HepG2 (cell line): ENCODE data around the gene UAP1L1. TPM values are rescaled to one million over a fixed set of nuclear protein-coding genes. Genes with fewer than 3 reads are reported as not detected.

Experiments
- ATAC-seq: fragments of 200-7000 bp; cut with Tn5 transposase; 3 replicates; pipeline ENCODE4 v1.9.1; 2020; ENCODE audit warnings: mild to moderate bottlenecking, moderate library complexity
- BruUV-seq: library from RNA; stranded (reverse); fragments of 400-500 nt; replicated peaks from 2 replicates; lab custom pipeline; 2021; lab: Mats Ljungman, UMichigan
- CTCF ChIA-PET: fragments of 300-600 bp; formaldehyde crosslinking; extraction: SDS; loops from one replicate; lab custom pipeline; 2021; ENCODE audit warnings: low total read pairs, inconsistent platforms, low intra/inter-chr PET ratio; lab: Yijun Ruan, JAX
- POLR2A ChIA-PET: fragments of 350-600 bp; sonication (Branson Sonifier 250); formaldehyde crosslinking; loops from one replicate; lab custom pipeline; 2020; ENCODE audit warnings: antibody characterized with exemption, inconsistent platforms; lab: Yijun Ruan, JAX
- DNase-seq: peaks from one replicate; pipeline ENCODE4 v3.0.0-alpha.2; 2015; ENCODE audit warnings: low spot score
- FAIRE-seq: peaks from 3 replicates; lab custom pipeline; 2011; peaks lifted over from hg19 to GRCh38; lab: Jason Lieb, UNC
- H2AFZ ChIP-seq: one replicate; pipeline ENCODE4 v1.6.1; 2011; ENCODE audit warnings: low read length, inconsistent platforms
- H3K27ac ChIP-seq: fragments of 300-600 bp; 3 replicates; pipeline ENCODE4 v1.8.0; 2011; ENCODE audit warnings: mixed run types, mild to moderate bottlenecking, mixed read lengths, low read length, inconsistent platforms; ENCODE audit not compliant: insufficient read depth; ENCODE audit errors: extremely low read length
- H3K27me3 ChIP-seq, 2 experiments: fragments of 200-600 bp in 1 of 2; 2 replicates in 1 of 2; 3 replicates in 1 of 2; pipeline versions ENCODE4 v1.6.0 to v1.8.0; 2011; ENCODE audit warnings: low read length in 2 of 2, mild to moderate bottlenecking in 2 of 2, moderate library complexity in 2 of 2, inconsistent platforms in 1 of 2; ENCODE audit not compliant: insufficient read depth in 2 of 2, control insufficient read depth in 1 of 2
- H3K36me3 ChIP-seq, 2 experiments: fragments of 200-600 bp in 1 of 2; replicated peaks in 1 of 2; 2 replicates in 1 of 2; 3 replicates in 1 of 2; pipeline versions ENCODE4 v1.5.1 to v1.8.0; 2011; ENCODE audit warnings: low read length in 2 of 2, inconsistent platforms in 1 of 2; ENCODE audit not compliant: insufficient read depth in 2 of 2, control insufficient read depth in 1 of 2
- H3K4me1 ChIP-seq: 2 replicates; pipeline ENCODE4 v1.5.1; 2012; ENCODE audit warnings: low read length, inconsistent platforms; ENCODE audit not compliant: insufficient read depth
- H3K4me2 ChIP-seq: 2 replicates; pipeline ENCODE4 v1.6.0; 2011; ENCODE audit warnings: low read depth, low read length, inconsistent platforms
- H3K4me3 ChIP-seq, 3 experiments: fragments of 200-600 bp in 1 of 3; sonication (generic), shearing (Covaris generic) in 1 of 3; replicated peaks in 1 of 3; 2 replicates each; pipeline ENCODE4 v1.5.1; 2011 to 2016; ENCODE audit warnings: low read length in 3 of 3, inconsistent platforms in 2 of 3, low read depth in 2 of 3, mild to moderate bottlenecking in 2 of 3, control low read depth in 1 of 3, mixed read lengths in 1 of 3; ENCODE audit not compliant: insufficient read depth in 1 of 3
- H3K79me2 ChIP-seq: one replicate; pipeline ENCODE4 v1.6.1; 2011; ENCODE audit warnings: low read length, inconsistent platforms; ENCODE audit not compliant: insufficient read depth
- H3K9ac ChIP-seq: 2 replicates; pipeline ENCODE4 v1.6.0; 2011; ENCODE audit warnings: mild to moderate bottlenecking, low read depth, low read length, inconsistent platforms; ENCODE audit not compliant: insufficient read depth
- H3K9me3 ChIP-seq: 2 replicates; pipeline ENCODE4 v1.5.1; 2012; ENCODE audit warnings: mild to moderate bottlenecking, low read length
- H4K20me1 ChIP-seq: 2 replicates; pipeline ENCODE4 v1.6.0; 2011; ENCODE audit warnings: inconsistent platforms, mild to moderate bottlenecking, low read length, moderate library complexity; ENCODE audit not compliant: insufficient read depth
- AHR ChIP-seq: IDR thresholded peaks from 2 replicates; pipeline ENCODE4 v1.6.1; 2018; ENCODE audit warnings: missing genetic modification reagents, missing compliant biosample characterization
- CHCHD3 ChIP-seq: sonication (generic); formaldehyde crosslinking; IDR thresholded peaks from 2 replicates; pipeline ENCODE4 v1.8.0; 2022; ENCODE audit warnings: mild to moderate bottlenecking, missing genetic modification reagents, moderate library complexity
- HMG20B ChIP-seq: conservative IDR thresholded peaks from 2 replicates; pipeline ENCODE4 v1.6.1; 2016; ENCODE audit warnings: missing genetic modification reagents, missing compliant biosample characterization
- KDM2A ChIP-seq: sonication (generic); formaldehyde crosslinking; IDR thresholded peaks from 2 replicates; pipeline ENCODE4 v1.4.0; 2020; ENCODE audit warnings: low read depth, missing genetic modification reagents, borderline replicate concordance
- MEF2D ChIP-seq: sonication (generic); formaldehyde crosslinking; IDR thresholded peaks from 2 replicates; pipeline ENCODE4 v1.5.1; 2020; ENCODE audit warnings: mild to moderate bottlenecking, missing genetic modification reagents
- MEIS2 ChIP-seq: sonication (generic); formaldehyde crosslinking; IDR thresholded peaks from 2 replicates; pipeline ENCODE4 v1.9.0; 2021; ENCODE audit warnings: mild to moderate bottlenecking, missing genetic modification reagents
- MIER2 ChIP-seq: IDR thresholded peaks from 2 replicates; pipeline ENCODE4 v1.6.1; 2016; ENCODE audit warnings: missing biosample characterization, missing genetic modification reagents
- MYNN ChIP-seq: sonication (generic); formaldehyde crosslinking; IDR thresholded peaks from 2 replicates; pipeline ENCODE4 v1.4.0; 2020; ENCODE audit warnings: mild to moderate bottlenecking, low read depth, missing genetic modification reagents
- PRMT3 ChIP-seq: sonication (generic); formaldehyde crosslinking; IDR thresholded peaks from 2 replicates; pipeline ENCODE4 v1.8.1; 2022; ENCODE audit warnings: low read depth, mild to moderate bottlenecking, moderate library complexity, missing genetic modification reagents, borderline replicate concordance
- TEAD2 ChIP-seq: sonication (generic); formaldehyde crosslinking; IDR thresholded peaks from 2 replicates; pipeline ENCODE4 v1.9.0; 2021; ENCODE audit warnings: missing genetic modification reagents
- YY1 ChIP-seq: IDR thresholded peaks from 2 replicates; pipeline ENCODE4 v1.6.1; 2011; ENCODE audit warnings: low read length, low read depth, moderate library complexity, mild to moderate bottlenecking; ENCODE audit not compliant: insufficient read depth, insufficient replicate concordance
- ZFP41 ChIP-seq: sonication (generic); formaldehyde crosslinking; IDR thresholded peaks from 2 replicates; pipeline ENCODE4 v1.4.0; 2020; ENCODE audit warnings: mild to moderate bottlenecking, missing genetic modification reagents, borderline replicate concordance
- ZFY ChIP-seq: sonication (generic); formaldehyde crosslinking; IDR thresholded peaks from 2 replicates; pipeline ENCODE4 v1.4.0; 2020; ENCODE audit warnings: missing genetic modification reagents
- ZNF12 ChIP-seq: sonication (generic); formaldehyde crosslinking; IDR thresholded peaks from 2 replicates; pipeline ENCODE4 v1.5.0; 2020; ENCODE audit warnings: missing genetic modification reagents
- ZNF644 ChIP-seq: IDR thresholded peaks from 2 replicates; pipeline ENCODE4 v1.6.1; 2016; ENCODE audit warnings: low read depth
- ZSCAN9 ChIP-seq: IDR thresholded peaks from 2 replicates; pipeline ENCODE4 v1.6.1; 2016; ENCODE audit warnings: borderline replicate concordance
- WGBS: methylation state at CpG from one replicate; pipeline ENCODE4 v1.1.6; 2017; ENCODE audit warnings: low lambda C conversion rate; 5-methylcytosine and 5-hydroxymethylcytosine counted together
- in situ Hi-C: cut with HindIII; loops from 2 replicates; pipeline ENCODE4 v1.10.0; 2017; ENCODE audit warnings: low pct_unique_long_range_greater_than_20kb; ENCODE audit not compliant: extremely low pct_ligation_motif_present
- intact Hi-C: fragments of 100-400 bp; cut with micrococcal nuclease; formaldehyde crosslinking; loops from one replicate; pipeline ENCODE4 v1.10.0; 2022; ENCODE audit not compliant: unreplicated experiment
- polyA plus RNA-seq, 8 experiments: library from polyadenylated mRNA; depleted of rRNA in 3 of 8; stranded (reverse) in 7 of 8; unstranded in 1 of 8; fragments of >200 nt; fragmentation: Illumina TruSeq in 4 of 8; extraction: Trizol in 4 of 8; gene quantifications; 2 replicates each; pipeline versions ENCODE4 v1.2.1 to v1.2.3, GENCODE V29; 2011 to 2016; ENCODE audit warnings: low read depth in 4 of 8, missing spikeins in 1 of 8, mixed read lengths in 1 of 8; ENCODE audit not compliant: insufficient read depth in 1 of 8
- total RNA-seq, 5 experiments: library from RNA; depleted of rRNA; stranded (reverse); fragments of >200 nt; fragmentation: Illumina TruSeq; extraction: Trizol; gene quantifications; 2 replicates each; pipeline ENCODE4 v1.2.3, GENCODE V29; 2016; ENCODE audit warnings: low read depth in 1 of 5
- TF ChIP-seq, protein P1 (sequence below): sonication (generic); formaldehyde crosslinking; IDR thresholded peaks from 2 replicates; pipeline ENCODE4 v1.8.1; 2022; ENCODE audit warnings: low read depth, mild to moderate bottlenecking, missing genetic modification reagents

UAP1L1 gene
- total and polyA plus RNA-seq, 2 of the 13 experiments (the other 11 are each of a cell fraction or from before 2014, with no cell fraction given), result 5.4 to 6.4 TPM

- Histone ChIP-seq H3K9ac (no peak overlapping the region), H3K27me3 (no peaks in the 10 kb centered on the region; a peak in 1 of 5 replicates), H3K79me2 (peaks cover 13% of the 10 kb centered on the region)
- POLR2A ChIA-PET, result no interaction called here
- no peak for ATAC-seq
- intact Hi-C loops, result no loop called here
- TF ChIP-seq MEIS2 (CRISPR knock-in tag) (no peak), ZNF12 (CRISPR knock-in tag) (no peak), HMG20B (CRISPR knock-in tag) (no peak), YY1 (no peak), ZNF644 (CRISPR knock-in tag) (no peak), MYNN (CRISPR knock-in tag) (no peak), ZFP41 (no peak)
- TF ChIP-seq, all 625 proteins: peak for 0
- no TSS peak for BruUV-seq
- Histone ChIP-seq H3K27ac (no peak overlapping the region), H3K4me3 (no peak overlapping the region), H3K9me3 (no peaks in the 10 kb centered on the region), H3K4me1 (peaks cover 25% of the 10 kb centered on the region), H3K4me2 (no peak overlapping the region), H2AFZ (no peak overlapping the region), H3K36me3 (peaks cover 3 to 16% of the 10 kb centered on the region in 2 experiments; a peak in 2 of 5 replicates), H4K20me1 (peaks cover 7% of the 10 kb centered on the region; the same call in 1 of the 2 replicates)
- CTCF ChIA-PET, result interaction anchor here (1.3 kb wide), 1 partner anchor 19 kb away, joined by 16 read pairs; the partner anchor contains the start of gene NPDC1
- FAIRE-seq (no peak), DNase-seq (no peak)
- WGBS, result 94% methylated on average over 8 of the region's 12 CpGs
- in situ Hi-C loops, result no loop called here
Measured at GRCh38 chr9:137064880-137065164, 12.5 kb upstream of the UAP1L1 start.

- ATAC-seq, result no peak
- no peak overlapping the region for H3K4me2 ChIP-seq
- no peak for FAIRE-seq
- no peaks in the 10 kb centered on the region; a peak in 1 of 5 replicates for H3K27me3 ChIP-seq
- intact Hi-C loops, result no loop called here
- H3K4me3 ChIP-seq, result no peak overlapping the region
- TF ChIP-seq AHR (CRISPR knock-in tag), result no peak
- TF ChIP-seq MEF2D (CRISPR knock-in tag), result no peak
- TF ChIP-seq ZSCAN9 (CRISPR knock-in tag), result no peak
- no peak for TF ChIP-seq KDM2A
- TF ChIP-seq, protein P1, sequence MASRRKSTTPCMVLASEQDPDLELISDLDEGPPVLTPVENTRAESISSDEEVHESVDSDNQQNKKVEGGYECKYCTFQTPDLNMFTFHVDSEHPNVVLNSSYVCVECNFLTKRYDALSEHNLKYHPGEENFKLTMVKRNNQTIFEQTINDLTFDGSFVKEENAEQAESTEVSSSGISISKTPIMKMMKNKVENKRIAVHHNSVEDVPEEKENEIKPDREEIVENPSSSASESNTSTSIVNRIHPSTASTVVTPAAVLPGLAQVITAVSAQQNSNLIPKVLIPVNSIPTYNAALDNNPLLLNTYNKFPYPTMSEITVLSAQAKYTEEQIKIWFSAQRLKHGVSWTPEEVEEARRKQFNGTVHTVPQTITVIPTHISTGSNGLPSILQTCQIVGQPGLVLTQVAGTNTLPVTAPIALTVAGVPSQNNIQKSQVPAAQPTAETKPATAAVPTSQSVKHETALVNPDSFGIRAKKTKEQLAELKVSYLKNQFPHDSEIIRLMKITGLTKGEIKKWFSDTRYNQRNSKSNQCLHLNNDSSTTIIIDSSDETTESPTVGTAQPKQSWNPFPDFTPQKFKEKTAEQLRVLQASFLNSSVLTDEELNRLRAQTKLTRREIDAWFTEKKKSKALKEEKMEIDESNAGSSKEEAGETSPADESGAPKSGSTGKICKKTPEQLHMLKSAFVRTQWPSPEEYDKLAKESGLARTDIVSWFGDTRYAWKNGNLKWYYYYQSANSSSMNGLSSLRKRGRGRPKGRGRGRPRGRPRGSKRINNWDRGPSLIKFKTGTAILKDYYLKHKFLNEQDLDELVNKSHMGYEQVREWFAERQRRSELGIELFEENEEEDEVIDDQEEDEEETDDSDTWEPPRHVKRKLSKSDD (CRISPR knock-in tag), result no peak
- no peak for TF ChIP-seq ZFY (CRISPR knock-in tag)
- no peak for TF ChIP-seq MIER2 (CRISPR knock-in tag)
- no peak for TF ChIP-seq CHCHD3 (CRISPR knock-in tag)
- no peak for TF ChIP-seq PRMT3 (CRISPR knock-in tag)
- TF ChIP-seq TEAD2, result no peak
- H2AFZ ChIP-seq, result no peak overlapping the region
- POLR2A ChIA-PET, result no interaction called here
- peaks cover 13% of the 10 kb centered on the region for H3K79me2 ChIP-seq
- in situ Hi-C loops, result no loop called here
- WGBS, result over 99% methylated on average over 19 of the region's 23 CpGs
- CTCF ChIA-PET, result no interaction called here
- BruUV-seq, result no TSS peak
- no peaks in the 10 kb centered on the region for H3K9me3 ChIP-seq
- H3K4me1 ChIP-seq, result peaks cover 25% of the 10 kb centered on the region
- H3K9ac ChIP-seq, result no peak overlapping the region
- no peak for DNase-seq
- H4K20me1 ChIP-seq, result peaks cover 7% of the 10 kb centered on the region; the same call in 1 of the 2 replicates
- peaks cover 3 to 16% of the 10 kb centered on the region in 2 experiments; a peak in 2 of 5 replicates for H3K36me3 ChIP-seq
- no peak overlapping the region for H3K27ac ChIP-seq
Measured at GRCh38 chr9:137065336-137065967, 11.9 kb upstream of the UAP1L1 start.
